Peyer's patch (tissue), 4 donors: ENCODE results near the gene MARCKSL1.
"Not testable (repeated sequence)": the region's sequence is repeated elsewhere in the genome, so short reads cannot be mapped to it uniquely, and the experiment has no call there.

Source experiments
- CTCF ChIP-seq, 6 experiments: fragments of 450-650 bp in 4 of 6; fragments of 200-600 bp in 2 of 6; sonication (generic) in 1 of 6; IDR thresholded peaks; one replicate each; pipeline ENCODE4 v1.5.1; 2017 to 2019; ENCODE audit warnings: antibody characterized with exemption in 6 of 6, mild to moderate bottlenecking in 3 of 6, moderate library complexity in 1 of 6
- POLR2A ChIP-seq, 2 donors: fragments of 450-650 bp; IDR thresholded peaks; one replicate each; pipeline ENCODE4 v1.5.1; 2017; ENCODE audit warnings: antibody characterized with exemption in 2 of 2, mild to moderate bottlenecking in 2 of 2, moderate library complexity in 2 of 2

- not testable (repeated sequence) for TF ChIP-seq CTCF, POLR2A (IDR thresholded peaks at IDR 0.05)
Measured at GRCh38 chr1:32298211-32298610, 37.8 kb downstream of the MARCKSL1 start.
